Pancreas (tissue), 10 donors: ENCODE measurements around the gene RPL31. TPM values are rescaled to one million over a fixed set of nuclear protein-coding genes. Genes with fewer than 3 reads are reported as not detected.

Source experiments
- ATAC-seq, 4 donors: fragments of 200-7000 bp; cut with Tn5 transposase; one replicate each; pipeline versions ENCODE4 v1.8.0 to v1.9.1; 2020; ENCODE audit warnings: mild to moderate bottlenecking in 4 of 4, moderate library complexity in 4 of 4
- DNase-seq, 6 donors: peaks; one replicate each; pipeline ENCODE4 v3.0.0-alpha.2; 2020
- FAIRE-seq: peaks from 2 replicates; lab custom pipeline; 2012; peaks lifted over from hg19 to GRCh38; lab: Jason Lieb, UNC
- H3K27ac ChIP-seq, 4 donors: fragments of 200-600 bp; sonication (generic); 1 replicate in 3 of 4; 2 replicates in 1 of 4; pipeline versions ENCODE4 v1.5.0 to v1.8.0; 2020
- H3K27me3 ChIP-seq, 4 donors: fragments of 200-600 bp; one replicate each; pipeline ENCODE4 v1.8.0; 2021
- H3K36me3 ChIP-seq, 3 donors: fragments of 200-600 bp; sonication (generic) in 1 of 3; one replicate each; pipeline versions ENCODE4 v1.5.0 to v1.8.0; 2020 to 2021
- H3K4me1 ChIP-seq, 3 donors: fragments of 200-600 bp; one replicate each; pipeline ENCODE4 v1.8.0; 2021
- H3K4me3 ChIP-seq, 4 donors: fragments of 200-600 bp; sonication (generic) in 2 of 4; one replicate each; pipeline versions ENCODE4 v1.5.0 to v1.8.0; 2020 to 2021
- H3K9me3 ChIP-seq, 4 donors: fragments of 200-600 bp; one replicate each; pipeline ENCODE4 v1.8.0; 2021
- CTCF ChIP-seq, 4 donors: fragments of 200-600 bp; sonication (generic) in 3 of 4; IDR thresholded peaks; one replicate each; pipeline versions ENCODE4 v1.5.0 to v1.8.0; 2021; ENCODE audit warnings: antibody characterized with exemption in 4 of 4
- WGBS, 2 donors: extraction: QIAGEN DNeasy Blood & Tissue Kit; methylation state at CpG; one replicate each; pipeline ENCODE4 v1.1.7; 2013; 5-methylcytosine and 5-hydroxymethylcytosine counted together
- intact Hi-C, 3 donors: fragments of 100-400 bp; cut with DNase I; formaldehyde crosslinking; loops; one replicate each; pipeline versions ENCODE4 v1.11.1 to v1.14.2; 2022
- polyA plus RNA-seq, 2 donors: library from polyadenylated mRNA; stranded (reverse); fragments of 200-250 nt; gene quantifications; one replicate each; pipeline ENCODE4 v1.2.3, GENCODE V29; 2013
- total RNA-seq, 6 donors: library from RNA; stranded (reverse); fragmentation: NEBNext Ultra II Directional in 4 of 6; extraction: Animal tissue kit (Norgen Biotek cat#: 25700) in 4 of 6; gene quantifications; one replicate each; pipeline versions ENCODE4 v1.2.1 to v1.2.4, GENCODE V29; 2021 to 2023
- donor health status: healthy with polysubstance abuse.
- donor health status: DM: no; HTN: no; CAD: no; lungs with moderate emphysema.
- donor health status: DM: no; HTN: no; CAD: no.
- donor health status: control.
- donor health status: control.
- donor health status: Bipolar disorder and iron deficiency.
- donor health status: DM: yes; HTN: yes; CAD: no.
- donor health status: DM: no; HTN: no; CAD: no.
- donor health status: DM: no; HTN: no; CAD: no.
- donor health status: DM: yes; HTN: yes; CAD: no.

The RPL31 gene
- total and polyA plus RNA-seq, 8 donors = 583 to 3,410 (median 959) TPM

GRCh38 chr2:100962366-100963025 is 39.6 kb upstream of the RPL31 start:
- intact Hi-C loops = no loop called here
- FAIRE-seq = no peak
- TF ChIP-seq CTCF (IDR thresholded peaks at IDR 0.05) = no peak
- Histone ChIP-seq H3K27ac (no peak overlapping the region), H3K36me3 (peaks cover 0 to 4% (median 0%) of the 10 kb centered on the region in 3 donors), H3K27me3 (no peaks in the 10 kb centered on the region), H3K4me1 (peaks cover 14 to 24% (median 19%) of the 10 kb centered on the region in 3 donors), H3K4me3 (no peak overlapping the region), H3K9me3 (no peaks in the 10 kb centered on the region)
- DNase-seq = no peak
- 87 to 89% methylated on average over 12 of the region's 12 CpGs for WGBS, 2 donors
- no peak for ATAC-seq

GRCh38 chr2:100963026-100963375 is 39.1 kb upstream of the RPL31 start:
- ATAC-seq = no peak

GRCh38 chr2:100964222-100964621 is 37.9 kb upstream of the RPL31 start:
- WGBS, 2 donors = 89 to 92% methylated on average over 12 of the region's 12 CpGs
- Histone ChIP-seq H3K4me3 (no peak overlapping the region), H3K27ac (no peak overlapping the region), H3K9me3 (no peaks in the 10 kb centered on the region), H3K36me3 (peaks cover 0 to 16% (median 0%) of the 10 kb centered on the region in 3 donors), H3K4me1 (peaks cover 4 to 7% (median 7%) of the 10 kb centered on the region in 3 donors), H3K27me3 (no peaks in the 10 kb centered on the region)
- no peak for DNase-seq
- TF ChIP-seq CTCF (IDR thresholded peaks at IDR 0.05) = no peak
- ATAC-seq = no peak
- intact Hi-C loops = no loop called here
- no peak for FAIRE-seq

More at GRCh38 chr2:100963026-100963375, 39.1 kb upstream of the RPL31 start:
- Histone ChIP-seq H3K27me3 (no peaks in the 10 kb centered on the region), H3K4me1 (peaks cover 14 to 20% (median 19%) of the 10 kb centered on the region in 3 donors), H3K27ac (no peak overlapping the region), H3K4me3 (no peak overlapping the region), H3K9me3 (no peaks in the 10 kb centered on the region), H3K36me3 (peaks cover 0 to 8% (median 0%) of the 10 kb centered on the region in 3 donors)
- FAIRE-seq = no peak
- no peak for DNase-seq
- no peak for TF ChIP-seq CTCF (IDR thresholded peaks at IDR 0.05)
- WGBS, 2 donors = 94 to 95% methylated on average over 4 of the region's 4 CpGs
- intact Hi-C loops = no loop called here

GRCh38 chr2:100964681-100965169 is 37.4 kb upstream of the RPL31 start:
- Histone ChIP-seq H3K27ac (no peak overlapping the region), H3K4me3 (no peak overlapping the region), H3K36me3 (peaks cover 0 to 16% (median 0%) of the 10 kb centered on the region in 3 donors), H3K4me1 (peaks cover 0 to 2% (median 2%) of the 10 kb centered on the region in 3 donors), H3K27me3 (no peaks in the 10 kb centered on the region), H3K9me3 (no peaks in the 10 kb centered on the region)
- WGBS, 2 donors = 79 to 80% methylated on average over 11 of the region's 11 CpGs
- FAIRE-seq (no peak), ATAC-seq (no peak), DNase-seq (no peak)
- intact Hi-C loops = no loop called here
- no peak for TF ChIP-seq CTCF (IDR thresholded peaks at IDR 0.05)

GRCh38 chr2:100965596-100965995 is 36.5 kb upstream of the RPL31 start:
- ATAC-seq (no peak), DNase-seq (no peak), FAIRE-seq (no peak)
- intact Hi-C loops = no loop called here
- no peak overlapping the region for H3K4me3 ChIP-seq
- no peaks in the 10 kb centered on the region for H3K4me1 ChIP-seq
- H3K36me3 ChIP-seq = peaks cover 0 to 24% (median 0%) of the 10 kb centered on the region in 3 donors
- no peak overlapping the region for H3K27ac ChIP-seq
- no peak for TF ChIP-seq CTCF (IDR thresholded peaks at IDR 0.05)
- H3K27me3 ChIP-seq = no peaks in the 10 kb centered on the region
- WGBS, 2 donors = 94 to 98% methylated on average over 5 of the region's 5 CpGs
- H3K9me3 ChIP-seq = no peaks in the 10 kb centered on the region
